Measurements from ENCODE around the gene IGLL5. TPM values are rescaled to one million over a fixed set of nuclear protein-coding genes. Genes with fewer than 3 reads are reported as not detected.
A peak's percentile ranks its signal among the peaks of the same experiment; 100 is the strongest.

Gene IGLL5
- total RNA-seq, 2 experiments from 2014 or later = not detected

DNA sequence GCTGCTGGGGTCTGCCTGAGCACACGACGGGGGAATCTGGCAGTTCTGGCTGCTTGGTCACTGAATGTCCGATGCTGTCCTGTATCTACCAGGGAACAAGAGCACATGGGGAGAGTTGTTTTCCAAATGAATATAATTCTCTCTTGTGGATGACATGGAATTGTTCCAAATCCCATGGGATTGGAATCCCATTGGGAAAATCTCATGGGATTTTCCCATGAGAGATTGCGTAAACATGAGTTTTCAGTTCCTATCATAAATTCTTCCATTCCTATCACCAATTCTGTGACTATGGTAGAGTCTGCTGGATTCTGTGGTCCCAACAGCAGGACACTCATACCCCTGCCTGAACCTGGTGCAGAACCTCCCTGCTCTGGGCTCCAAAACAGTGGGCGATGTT, 35.6 kb upstream of the IGLL5 start:
- POLR2A ChIA-PET = no interaction called here
- no peak for DNase-seq
- CTCF ChIA-PET = interaction anchor here (1.2 kb wide), 1 partner anchor 32 kb away, joined by 3 read pairs; no protein-coding TSS in a partner anchor

GRCh38 chr22:22853713-22854112, 33.9 kb upstream of the IGLL5 start:
- H3K4me1 Mint-ChIP-seq = peaks cover 2% of the 10 kb centered on the region
- no peak overlapping the region for H3K4me3 Mint-ChIP-seq
- no peaks in the 10 kb centered on the region for H3K9me3 Mint-ChIP-seq (ENCODE audit: low read depth)
- no peaks in the 10 kb centered on the region for H3K27me3 Mint-ChIP-seq
- DNase-seq (no peak), ATAC-seq (no peak)
- CTCF ChIA-PET = no interaction called here
- POLR2A ChIA-PET = no interaction called here
- H3K36me3 Mint-ChIP-seq (ENCODE audit: low read depth) = no peaks in the 10 kb centered on the region
- H3K27ac Mint-ChIP-seq = no peak overlapping the region
- intact Hi-C loops (cut with DNase I, micrococcal nuclease) = no loop called here

More for the DNA sequence above, 35.6 kb upstream of the IGLL5 start:
- Mint-ChIP-seq H3K27me3 (no peaks in the 10 kb centered on the region), H3K4me1 (peaks cover 10% of the 10 kb centered on the region), H3K27ac (no peak overlapping the region), H3K4me3 (no peak overlapping the region), H3K9me3 (ENCODE audit: low read depth) (no peaks in the 10 kb centered on the region), H3K36me3 (ENCODE audit: low read depth) (no peaks in the 10 kb centered on the region)
- intact Hi-C loops (cut with DNase I, micrococcal nuclease) = no loop called here
- no peak for ATAC-seq

DNA sequence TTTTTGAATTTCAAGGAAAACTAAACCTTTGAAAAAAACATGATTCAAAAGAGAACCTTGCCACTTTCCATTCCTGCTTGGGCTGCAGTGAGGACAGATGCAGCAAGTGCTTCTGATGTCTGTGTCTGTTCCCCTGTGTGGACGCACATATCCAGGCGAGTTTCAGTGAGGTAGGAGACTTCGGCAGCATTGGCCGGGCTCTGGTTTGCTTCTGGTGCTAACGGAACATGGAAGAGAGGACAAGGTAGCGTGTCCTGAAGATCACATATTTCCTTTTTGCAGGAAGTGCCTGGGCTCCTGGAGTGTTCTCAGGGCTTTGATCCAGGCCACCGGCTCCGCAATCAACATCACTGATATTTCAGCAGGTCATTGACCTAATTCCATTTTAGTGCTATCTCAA, 33.1 kb upstream of the IGLL5 start:
- H3K4me1 Mint-ChIP-seq = no peaks in the 10 kb centered on the region
- ATAC-seq = no peak
- H3K4me3 Mint-ChIP-seq = no peak overlapping the region
- DNase-seq = no peak
- no peaks in the 10 kb centered on the region for H3K36me3 Mint-ChIP-seq (ENCODE audit: low read depth)
- ChIA-PET POLR2A (no interaction called here), CTCF (no interaction called here)
- H3K27ac Mint-ChIP-seq = no peak overlapping the region
- intact Hi-C loops (cut with DNase I, micrococcal nuclease) = no loop called here
- H3K27me3 Mint-ChIP-seq = no peaks in the 10 kb centered on the region
- H3K9me3 Mint-ChIP-seq (ENCODE audit: low read depth) = no peaks in the 10 kb centered on the region

- Mint-ChIP-seq H3K27me3 (no peaks in the 10 kb centered on the region), H3K9me3 (ENCODE audit: low read depth) (no peaks in the 10 kb centered on the region), H3K4me1 (no peaks in the 10 kb centered on the region), H3K4me3 (no peak overlapping the region), H3K36me3 (ENCODE audit: low read depth) (no peaks in the 10 kb centered on the region), H3K27ac (no peak overlapping the region)
- ChIA-PET CTCF (interaction anchor here (0.6 to 1.8 kb wide), 8 partner anchors 10 to 99 kb away, joined by 3 to 10 read pairs (median 4); no protein-coding TSS in a partner anchor), POLR2A (no interaction called here)
- DNase-seq = no peak
- intact Hi-C loops (cut with DNase I, micrococcal nuclease) = no loop called here
- ATAC-seq = no peak
Observed at GRCh38 chr22:22855085-22855484, 32.5 kb upstream of the IGLL5 start.

DNA sequence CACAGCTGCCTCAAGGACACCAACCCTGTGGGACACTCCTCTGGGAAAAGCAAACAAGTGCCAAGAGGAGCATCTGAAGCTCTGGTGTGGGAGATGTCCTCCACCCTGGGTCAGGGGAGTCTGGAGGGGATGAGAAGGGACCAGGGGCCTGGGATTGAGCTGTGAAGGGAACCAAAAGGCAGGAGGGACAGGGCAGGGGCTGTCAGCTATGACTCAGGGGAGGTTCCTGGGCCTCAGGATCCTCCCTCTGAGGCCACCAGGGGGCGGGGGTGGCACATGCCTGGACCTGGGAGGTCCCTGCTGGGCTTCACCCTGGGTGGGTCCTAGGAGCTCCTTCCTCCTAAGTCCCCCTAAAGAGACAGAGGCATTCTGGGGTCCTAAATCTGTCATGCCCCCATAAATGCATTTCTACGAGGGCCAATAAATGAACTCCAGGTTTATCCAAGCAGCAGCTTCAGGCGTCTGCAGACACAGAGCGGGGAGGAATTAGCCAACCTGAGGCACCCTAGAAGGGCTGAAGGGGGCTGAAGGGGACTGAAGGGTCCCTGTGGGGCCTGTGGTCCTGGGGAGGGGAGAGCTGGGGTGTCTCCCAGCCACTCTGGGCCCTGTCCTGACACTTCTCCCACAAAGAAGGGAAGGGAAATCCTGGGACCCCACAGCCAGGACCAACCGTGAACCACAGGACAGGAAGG, 31.9 kb upstream of the IGLL5 start:
- H3K27me3 Mint-ChIP-seq = no peaks in the 10 kb centered on the region
- no peaks in the 10 kb centered on the region for H3K36me3 Mint-ChIP-seq (ENCODE audit: low read depth)
- ChIA-PET CTCF (interaction anchor here (0.6 to 1.8 kb wide), 9 partner anchors 10 to 99 kb away, joined by 3 to 10 read pairs (median 4); no protein-coding TSS in a partner anchor), POLR2A (no interaction called here)
- H3K9me3 Mint-ChIP-seq (ENCODE audit: low read depth) = no peaks in the 10 kb centered on the region
- peak; percentile 58 for DNase-seq
- H3K4me1 Mint-ChIP-seq = no peaks in the 10 kb centered on the region
- H3K27ac Mint-ChIP-seq = no peak overlapping the region
- intact Hi-C loops (cut with DNase I, micrococcal nuclease) = no loop called here
- ATAC-seq = peak; percentile 53
- H3K4me3 Mint-ChIP-seq = no peak overlapping the region

- no peaks in the 10 kb centered on the region for H3K4me1 Mint-ChIP-seq
- H3K27ac Mint-ChIP-seq = no peak overlapping the region
- H3K9me3 Mint-ChIP-seq (ENCODE audit: low read depth) = no peaks in the 10 kb centered on the region
- CTCF ChIA-PET = interaction anchor here (0.6 to 1.8 kb wide), 6 partner anchors 12 to 100 kb away, joined by 3 to 10 read pairs (median 4); no protein-coding TSS in a partner anchor
- H3K27me3 Mint-ChIP-seq = no peaks in the 10 kb centered on the region
- no peak for ATAC-seq
- DNase-seq = no peak
- POLR2A ChIA-PET = no interaction called here
- intact Hi-C loops (cut with DNase I, micrococcal nuclease) = no loop called here
- no peaks in the 10 kb centered on the region for H3K36me3 Mint-ChIP-seq (ENCODE audit: low read depth)
- no peak overlapping the region for H3K4me3 Mint-ChIP-seq
Observed at GRCh38 chr22:22856364-22856763, 31.3 kb upstream of the IGLL5 start.

DNA sequence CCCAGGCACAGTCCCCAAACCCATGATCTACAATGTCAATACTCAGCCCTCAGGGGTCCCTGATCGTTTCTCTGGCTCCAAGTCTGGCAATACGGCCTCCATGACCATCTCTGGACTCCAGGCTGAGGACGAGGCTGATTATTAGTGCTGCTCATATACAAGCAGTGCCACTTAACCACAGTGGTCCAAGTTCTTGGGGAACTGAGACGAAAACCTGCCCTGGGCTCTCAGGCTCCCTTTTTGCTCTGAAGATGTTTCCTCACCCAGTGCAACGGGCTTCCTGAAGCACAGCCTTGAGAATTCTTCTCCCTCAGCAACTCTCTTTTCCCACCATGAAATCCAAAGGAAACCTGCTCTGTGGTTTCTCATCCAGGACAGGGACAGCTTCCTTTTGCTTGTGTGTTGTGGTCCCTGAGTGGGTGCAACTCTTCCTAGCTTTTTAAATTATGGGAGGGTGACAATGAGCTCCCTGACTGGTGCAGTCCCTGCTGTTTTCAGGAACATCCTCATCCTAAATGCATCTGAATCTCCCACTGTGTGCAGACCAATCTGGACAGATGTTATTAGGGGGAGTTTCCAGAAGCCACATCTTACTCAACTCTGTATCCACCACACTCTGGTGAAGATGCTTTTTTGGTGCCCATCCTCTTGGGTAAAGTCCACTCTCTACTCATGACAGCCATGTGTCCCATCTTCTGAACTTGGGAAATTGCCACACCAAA, 30.6 kb upstream of the IGLL5 start:
- no peak for DNase-seq
- H3K27me3 Mint-ChIP-seq = no peaks in the 10 kb centered on the region
- no peak overlapping the region for H3K27ac Mint-ChIP-seq
- ATAC-seq = no peak
- ChIA-PET CTCF (interaction anchor here (0.6 to 2.6 kb wide), 7 partner anchors 8 to 417 kb away, joined by 3 to 10 read pairs (median 3); no protein-coding TSS in a partner anchor), POLR2A (no interaction called here)
- intact Hi-C loops (cut with DNase I, micrococcal nuclease) = no loop called here
- no peaks in the 10 kb centered on the region for H3K36me3 Mint-ChIP-seq (ENCODE audit: low read depth)
- H3K9me3 Mint-ChIP-seq (ENCODE audit: low read depth) = no peaks in the 10 kb centered on the region
- H3K4me3 Mint-ChIP-seq = no peak overlapping the region
- no peaks in the 10 kb centered on the region for H3K4me1 Mint-ChIP-seq

- intact Hi-C loops (cut with DNase I, micrococcal nuclease) = no loop called here
- Mint-ChIP-seq H3K4me1 (no peaks in the 10 kb centered on the region), H3K27me3 (no peaks in the 10 kb centered on the region), H3K36me3 (ENCODE audit: low read depth) (no peaks in the 10 kb centered on the region), H3K4me3 (no peak overlapping the region), H3K27ac (no peak overlapping the region), H3K9me3 (ENCODE audit: low read depth) (no peaks in the 10 kb centered on the region)
- CTCF ChIA-PET = interaction anchor here (0.6 to 2.6 kb wide), 7 partner anchors 9 to 126 kb away, joined by 3 to 9 read pairs (median 3); no protein-coding TSS in a partner anchor
- DNase-seq = no peak
- POLR2A ChIA-PET = no interaction called here
- no peak for ATAC-seq
Observed at GRCh38 chr22:22857607-22858558, 29.7 kb upstream of the IGLL5 start.

- Mint-ChIP-seq H3K9me3 (ENCODE audit: low read depth) (no peaks in the 10 kb centered on the region), H3K36me3 (ENCODE audit: low read depth) (no peaks in the 10 kb centered on the region), H3K27me3 (no peaks in the 10 kb centered on the region), H3K4me1 (peaks cover 4% of the 10 kb centered on the region), H3K27ac (no peak overlapping the region), H3K4me3 (no peak overlapping the region)
- DNase-seq (no peak), ATAC-seq (no peak)
- CTCF ChIA-PET = interaction anchor here (0.6 to 2.6 kb wide), 4 partner anchors 10 to 126 kb away, joined by 3 to 9 read pairs (median 4); no protein-coding TSS in a partner anchor
- intact Hi-C loops (cut with DNase I, micrococcal nuclease) = no loop called here
- POLR2A ChIA-PET = no interaction called here
Observed at GRCh38 chr22:22858559-22858937, 29.1 kb upstream of the IGLL5 start.

DNA sequence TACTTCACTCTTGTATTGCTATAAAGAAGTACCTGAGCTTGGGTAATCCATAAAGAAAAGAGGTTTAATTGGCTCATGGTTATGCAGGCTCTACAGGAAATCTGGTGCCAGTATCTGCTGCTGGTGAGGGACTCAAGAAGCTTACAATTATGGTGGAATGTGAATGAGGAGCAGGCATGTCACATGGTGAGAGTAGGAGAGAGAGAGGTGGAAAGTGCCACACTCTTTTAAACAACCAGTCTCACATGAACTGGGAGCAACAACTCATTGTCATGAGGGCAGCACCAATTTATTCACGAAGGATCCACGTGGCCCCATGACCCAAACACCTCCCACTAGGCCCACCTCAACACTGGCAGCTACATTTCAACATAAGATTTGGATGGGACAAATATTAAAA, 24.6 kb upstream of the IGLL5 start:
- DNase-seq (no peak), ATAC-seq (no peak)
- intact Hi-C loops (cut with DNase I, micrococcal nuclease) = loop anchor here in 1 of 2 experiments (10.0 kb wide), 1 partner anchor 152 kb away; no protein-coding TSS in a partner anchor
- peaks cover 37% of the 10 kb centered on the region for H3K4me1 Mint-ChIP-seq
- H3K27ac Mint-ChIP-seq = no peak overlapping the region
- H3K4me3 Mint-ChIP-seq = no peak overlapping the region
- CTCF ChIA-PET = interaction anchor here (0.8 to 3.7 kb wide), 4 partner anchors 14 to 21 kb away, joined by 3 to 13 read pairs (median 6); no protein-coding TSS in a partner anchor
- H3K9me3 Mint-ChIP-seq (ENCODE audit: low read depth) = no peaks in the 10 kb centered on the region
- no peaks in the 10 kb centered on the region for H3K27me3 Mint-ChIP-seq
- no peaks in the 10 kb centered on the region for H3K36me3 Mint-ChIP-seq (ENCODE audit: low read depth)
- POLR2A ChIA-PET = no interaction called here
